ENCODE measurements around the gene EYS.
A peak's percentile ranks its signal among the peaks of the same experiment; 100 is the strongest.
"Not testable (repeated sequence)": the region's sequence is repeated elsewhere in the genome, so short reads cannot be mapped to it uniquely, and the experiment has no call there.

The EYS gene

DNA sequence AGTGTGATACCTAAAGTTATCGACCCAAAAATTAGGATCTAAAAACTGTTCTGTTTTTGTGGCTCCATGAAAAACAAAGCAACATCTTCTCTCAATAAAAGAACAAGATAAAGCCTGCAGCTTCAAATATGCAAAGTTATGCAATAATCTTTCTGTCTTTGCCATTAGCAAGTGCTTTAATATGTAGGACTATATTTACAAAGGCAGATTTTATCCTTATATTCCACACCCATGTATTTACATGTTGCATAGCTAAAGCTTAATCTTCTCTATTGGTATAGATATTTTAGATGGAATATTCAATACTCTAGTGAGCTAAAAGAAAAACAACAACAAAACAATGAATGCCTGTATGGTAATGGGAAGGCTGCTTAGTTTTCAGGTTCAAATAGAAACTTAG, 1443.2 kb downstream of the EYS start:
- no peak for DNase-seq

DNA sequence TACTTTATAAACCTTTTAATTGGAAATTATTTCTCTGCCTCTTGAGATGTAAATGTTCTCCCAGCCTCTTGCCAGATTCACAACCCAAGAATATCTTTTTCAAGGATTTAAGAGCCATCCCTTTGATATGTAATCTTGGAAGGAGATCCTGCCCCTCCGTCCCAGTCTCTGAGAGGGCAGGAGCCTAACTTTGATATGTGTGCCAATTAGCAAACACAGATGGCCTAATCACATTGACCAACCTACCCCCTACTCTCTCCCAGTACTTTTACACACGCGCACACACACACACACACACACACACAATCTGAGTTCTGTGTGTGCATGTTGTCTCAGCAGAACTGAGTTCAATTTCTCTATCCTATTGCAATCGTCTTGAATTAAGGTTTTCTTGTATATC, 1447.7 kb downstream of the EYS start:
- DNase-seq: no peak

DNA sequence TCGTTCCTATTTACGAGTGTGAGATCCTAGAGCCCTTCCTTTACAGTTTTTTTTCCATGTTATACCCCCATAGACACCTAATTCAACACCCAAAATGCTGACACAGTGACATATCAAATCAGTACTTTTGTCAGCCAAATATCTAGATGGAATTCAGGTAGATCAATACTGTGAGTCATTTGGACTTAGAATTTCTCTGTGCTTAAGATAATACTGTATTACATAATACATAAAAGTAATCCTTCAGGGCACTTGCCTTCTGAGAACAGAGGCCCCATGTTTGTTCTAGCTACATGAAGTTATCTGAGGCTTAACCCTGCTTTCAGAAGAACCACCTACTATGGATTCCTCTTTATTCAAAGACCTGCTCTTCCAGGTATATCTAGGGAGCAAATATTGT, 1448.3 kb downstream of the EYS start:
- DNase-seq: no peak

DNA sequence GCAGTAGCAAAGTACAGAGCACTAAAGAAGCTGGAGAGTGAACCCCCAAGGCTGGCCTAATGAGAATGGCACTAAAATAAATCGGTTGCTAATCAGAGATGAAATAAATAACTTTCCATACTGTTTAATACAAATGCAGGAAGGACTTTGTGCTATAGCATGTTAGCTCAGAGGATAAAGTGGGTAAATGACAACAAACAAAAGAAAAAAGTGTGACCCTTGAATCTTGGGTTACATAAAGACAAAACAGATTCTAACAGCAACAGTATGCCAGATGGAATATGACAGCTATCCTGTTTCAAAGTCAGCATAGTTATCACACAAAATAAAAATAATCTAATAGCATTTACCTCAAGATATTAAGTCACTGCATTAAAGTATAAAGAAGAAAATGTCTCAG, 1448.7 kb downstream of the EYS start:
- DNase-seq: no peak

DNA sequence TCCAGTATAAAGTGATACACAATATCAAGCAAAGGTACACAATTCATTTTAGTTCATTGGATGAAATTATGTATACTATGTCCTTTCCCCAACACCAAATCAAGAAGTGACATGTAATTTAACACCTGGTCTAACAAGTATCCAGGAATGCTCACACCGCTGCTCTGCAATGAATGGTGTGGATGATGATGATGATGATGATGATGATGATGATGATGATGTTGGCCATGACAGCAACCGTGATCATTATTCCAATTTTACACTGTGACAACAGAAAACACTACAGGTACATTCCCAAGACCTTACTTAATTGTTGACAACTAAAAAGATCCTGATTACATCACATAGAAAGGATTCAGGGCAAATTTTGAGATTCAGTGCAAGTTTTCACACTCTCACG, 1449.4 kb downstream of the EYS start:
- DNase-seq: no peak

DNA sequence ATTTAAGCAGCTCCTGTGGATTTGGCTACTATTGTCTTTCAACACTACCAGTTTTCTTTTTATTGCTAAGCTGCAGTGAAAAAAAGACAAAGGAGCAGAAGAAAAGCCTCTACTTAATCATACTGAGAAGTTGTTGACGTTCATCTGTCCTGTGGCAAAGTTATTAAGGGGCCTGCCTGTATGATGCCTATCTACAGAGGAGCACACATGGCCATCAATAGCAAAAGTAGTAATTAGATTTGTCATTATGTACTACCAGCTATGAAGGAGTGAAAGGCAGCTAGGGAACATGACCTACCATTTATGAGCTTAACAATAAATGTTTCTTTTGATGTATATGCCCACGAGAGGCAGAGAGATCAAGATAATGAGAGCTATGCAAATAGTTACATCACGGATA, 1450.5 kb downstream of the EYS start:
- DNase-seq: no peak

DNA sequence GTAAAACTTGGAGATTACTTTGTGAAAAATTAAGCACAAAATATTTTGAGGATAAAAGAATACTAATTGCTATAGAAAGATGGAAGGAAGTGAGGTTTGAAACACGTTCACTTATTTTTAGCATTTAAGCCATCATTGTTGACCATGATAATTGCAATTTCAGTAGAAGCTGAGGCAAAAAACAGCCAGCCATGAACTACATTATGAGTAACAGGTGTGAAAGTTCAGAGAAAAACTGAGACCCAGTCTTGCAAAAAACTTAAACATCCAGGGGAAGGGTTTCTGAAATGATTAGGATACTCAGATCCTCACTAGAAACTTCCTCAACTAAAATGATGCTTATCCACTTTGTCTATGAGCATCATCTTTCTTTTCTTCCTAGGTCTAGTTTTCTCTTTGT, 1452.0 kb downstream of the EYS start:
- no peak for DNase-seq

DNA sequence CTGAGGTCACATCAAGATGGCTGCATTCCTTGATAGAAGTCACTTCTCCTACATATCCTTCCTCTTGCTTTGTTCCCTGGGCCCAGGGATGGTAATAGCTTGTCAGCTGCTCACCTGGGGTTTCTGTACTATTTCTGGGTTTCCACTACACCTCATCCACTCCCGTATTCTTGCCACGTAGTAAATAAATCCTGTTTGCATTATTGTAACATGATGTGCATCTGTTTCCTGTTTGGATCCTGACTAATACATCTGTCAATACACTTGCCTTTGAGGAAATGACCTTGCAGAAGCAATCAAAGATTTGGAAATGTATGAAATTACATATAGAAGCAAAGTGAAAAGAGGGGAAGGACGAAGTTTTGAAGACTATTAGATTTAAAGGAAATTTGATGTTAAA, 1452.5 kb downstream of the EYS start:
- no peak for DNase-seq

DNA sequence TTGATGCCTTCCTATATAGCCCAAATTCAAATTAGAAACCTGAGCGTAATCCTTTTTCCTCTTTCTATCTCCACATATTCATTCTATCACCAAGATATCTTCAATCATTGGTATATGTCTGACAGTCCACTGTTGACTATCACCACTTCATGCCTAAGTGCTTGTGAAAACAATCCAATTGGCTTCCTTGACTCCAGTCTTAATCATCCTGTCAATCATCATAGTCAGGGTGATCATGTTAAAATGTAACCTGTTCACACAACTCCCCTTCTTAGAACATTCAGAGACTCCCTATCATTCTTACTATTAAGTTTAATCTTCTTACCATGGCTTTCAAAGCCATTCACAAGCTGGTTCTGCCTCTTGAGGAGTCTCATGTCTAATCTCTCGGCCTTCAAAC, 1454.8 kb downstream of the EYS start:
- DNase-seq: no peak

DNA sequence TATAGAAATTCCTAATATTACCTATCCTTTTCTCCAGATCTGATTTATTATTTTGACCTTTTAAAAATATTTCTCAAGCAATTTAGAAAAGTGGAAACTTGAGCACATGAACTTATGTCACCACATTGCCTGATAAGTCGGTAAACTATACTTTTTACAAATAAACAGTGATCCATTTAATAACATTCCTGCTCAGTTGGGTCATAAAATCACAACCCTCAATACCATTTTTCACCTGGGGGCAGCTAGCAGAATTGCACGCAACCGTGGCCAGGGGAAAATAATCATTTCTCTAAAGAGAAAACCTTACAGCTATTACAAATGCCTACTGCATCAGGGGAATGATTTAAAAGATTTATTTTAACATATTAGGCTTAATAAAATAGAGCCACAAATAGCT, 1456.9 kb downstream of the EYS start:
- DNase-seq: no peak

DNA sequence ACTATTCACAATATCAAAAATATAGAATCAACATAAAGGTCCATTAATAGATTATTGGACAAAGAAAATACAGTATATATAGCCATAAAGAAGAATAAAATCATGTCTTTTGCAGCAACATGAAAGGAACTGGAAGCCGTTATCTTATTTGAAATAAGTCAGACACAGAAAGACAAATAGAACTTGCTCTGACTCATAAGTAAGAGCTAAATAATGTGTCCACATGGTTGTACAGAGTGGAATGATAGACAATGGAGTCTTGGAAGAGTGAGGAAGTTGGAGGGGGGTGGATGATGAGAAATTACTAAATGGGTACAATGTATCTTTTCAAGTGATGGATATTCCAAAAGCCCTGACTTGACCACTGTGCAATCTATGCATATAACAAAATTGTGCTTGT, 1457.9 kb downstream of the EYS start:
- DNase-seq: no peak

DNA sequence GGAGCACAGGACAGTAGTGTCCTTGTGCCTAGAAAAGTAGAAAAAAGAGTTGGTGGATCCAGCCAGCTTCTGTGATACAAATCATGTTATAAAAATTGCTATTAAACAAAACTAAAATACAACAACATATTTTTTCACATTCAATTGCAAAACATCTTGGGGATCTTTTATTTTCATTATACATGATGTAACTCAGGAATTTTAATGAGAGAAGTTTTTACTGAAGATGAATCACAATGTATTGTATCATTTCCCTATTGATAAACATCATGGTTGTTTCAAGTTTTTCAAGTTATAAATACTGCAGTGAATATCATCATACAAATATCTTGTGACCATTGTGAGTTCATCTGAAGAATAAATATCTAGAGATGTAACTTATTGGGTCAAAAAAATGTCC, 1463.4 kb downstream of the EYS start:
- no peak for DNase-seq

DNA sequence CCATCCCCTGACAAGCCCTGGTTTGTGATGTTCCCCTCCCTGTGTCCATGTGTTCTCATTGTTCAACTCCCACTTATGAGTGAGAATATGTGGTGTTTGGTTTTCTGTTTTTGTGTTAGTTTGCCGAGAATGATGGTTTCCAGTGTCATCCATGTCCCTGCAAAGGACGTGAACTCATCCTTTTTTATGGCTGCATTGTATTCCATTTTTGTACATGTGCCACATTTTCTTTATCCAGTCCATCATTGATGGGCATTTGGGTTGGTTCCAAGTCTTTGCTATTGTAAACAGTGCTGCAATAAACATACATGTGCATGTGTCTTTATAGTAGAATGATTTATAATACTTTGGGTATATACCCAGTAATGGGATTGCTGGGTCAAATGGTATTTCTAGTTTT, 1468.1 kb downstream of the EYS start:
- DNase-seq: not testable (repeated sequence)

DNA sequence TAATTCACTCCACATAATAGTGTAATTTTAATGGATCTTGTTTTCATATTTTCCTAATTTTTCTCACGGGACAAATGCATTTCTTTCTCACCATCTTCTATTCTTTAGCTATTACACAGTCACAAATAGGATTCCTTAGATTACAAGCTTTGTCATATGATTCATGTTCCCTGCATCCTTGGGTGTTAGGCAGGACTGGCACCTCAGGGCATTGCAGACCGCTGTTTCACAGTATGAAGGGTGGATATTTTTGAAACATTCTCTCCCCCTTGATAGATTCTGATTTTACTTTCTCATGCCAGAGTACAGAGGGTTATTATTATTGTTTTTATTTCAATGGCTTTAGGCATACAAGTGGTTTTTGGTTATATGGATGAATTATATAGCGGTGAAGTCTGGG, 1469.0 kb downstream of the EYS start:
- no peak for DNase-seq

DNA sequence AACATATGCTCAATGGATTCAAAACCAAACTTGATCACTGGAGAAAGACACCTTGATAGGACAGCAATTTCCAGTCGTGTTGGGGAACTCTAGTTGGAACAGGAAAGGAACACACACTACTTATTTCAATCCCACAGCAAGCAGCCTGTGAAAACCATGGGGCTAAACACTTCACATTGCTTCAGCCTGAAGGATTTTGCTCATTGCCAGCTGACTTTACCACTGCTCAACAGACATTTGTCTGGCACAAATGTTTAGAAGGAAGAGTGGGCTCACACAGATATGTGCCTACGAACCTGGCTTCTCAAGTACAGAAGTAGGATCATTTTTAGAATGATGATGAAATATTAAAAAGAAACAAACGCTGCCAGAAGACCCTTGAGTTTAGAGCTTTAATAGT, 1473.3 kb downstream of the EYS start:
- DNase-seq: peak; percentile 10

DNA sequence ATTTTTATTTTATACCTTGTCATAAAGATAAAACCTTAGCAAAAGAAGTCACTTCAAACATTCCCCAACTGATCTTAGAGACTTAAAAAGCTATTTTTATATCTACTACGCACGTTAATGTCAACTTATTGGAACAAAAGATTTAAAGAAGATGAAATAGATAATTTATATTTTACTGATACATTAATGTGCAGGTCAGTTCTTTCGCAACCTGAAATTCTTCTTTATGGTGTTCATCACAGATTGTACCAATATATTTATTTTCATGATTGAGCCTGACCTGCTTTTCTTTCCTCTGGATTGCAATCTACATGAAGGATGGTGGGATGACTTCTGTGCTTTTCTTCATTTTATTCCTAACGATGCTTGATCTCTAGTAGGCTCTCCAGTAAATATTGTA, 1475.1 kb downstream of the EYS start:
- DNase-seq: no peak

DNA sequence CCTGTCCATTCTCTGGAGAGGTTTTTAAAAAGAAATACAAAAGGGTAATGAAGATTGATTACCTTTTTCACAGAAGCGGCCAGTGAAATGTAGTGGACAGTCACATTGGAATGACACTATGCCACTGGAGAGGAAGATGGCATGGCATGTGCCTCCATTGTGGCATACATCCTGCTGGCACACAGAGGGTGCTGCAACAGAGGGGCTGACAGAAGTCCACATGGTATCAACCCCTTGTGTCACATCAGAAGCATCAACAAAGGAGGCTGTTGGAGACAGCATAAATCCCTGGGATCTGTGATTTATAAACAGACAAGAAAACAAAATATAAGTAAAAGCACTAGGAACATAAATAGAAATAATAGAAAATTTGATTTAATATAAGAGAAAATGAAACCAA, 1476.5 kb downstream of the EYS start:
- DNase-seq: no peak

DNA sequence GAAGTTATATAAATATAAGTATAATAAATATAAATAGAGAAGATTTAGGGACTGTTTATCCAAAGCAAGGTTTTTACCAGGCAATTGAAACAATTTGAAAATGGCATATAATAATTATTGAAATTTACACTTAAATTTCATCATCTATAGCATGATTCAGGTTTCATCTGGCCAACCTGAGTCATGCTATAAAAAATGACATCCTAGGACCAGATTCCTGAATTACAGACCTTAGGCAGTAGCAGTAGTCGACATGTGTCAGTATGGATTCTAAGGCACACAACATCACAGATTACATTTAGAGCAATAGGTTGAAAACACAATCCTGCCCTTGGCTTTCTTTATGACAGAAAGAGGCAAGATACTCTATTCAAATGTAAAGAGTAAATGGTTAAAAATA, 1479.2 kb downstream of the EYS start:
- DNase-seq: no peak

DNA sequence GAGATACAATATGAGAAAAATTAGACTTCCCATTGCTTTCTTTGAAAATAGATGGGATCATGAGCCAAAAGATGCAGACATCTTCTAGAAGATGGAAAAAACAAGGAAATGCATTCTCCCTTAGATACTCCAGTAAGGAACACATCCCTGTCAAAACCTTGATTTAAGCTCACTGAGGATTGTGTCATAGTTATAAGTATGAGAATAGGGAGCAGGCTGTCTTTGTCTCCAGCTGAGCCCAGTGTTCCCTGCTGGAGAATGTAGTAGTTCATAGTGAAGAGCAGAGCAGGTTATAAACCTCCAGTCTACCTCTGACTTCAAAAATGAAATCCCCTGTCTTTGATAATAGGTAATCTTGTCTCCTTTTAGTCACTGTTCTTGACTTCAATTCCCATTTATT, 1481.5 kb downstream of the EYS start:
- DNase-seq: no peak

DNA sequence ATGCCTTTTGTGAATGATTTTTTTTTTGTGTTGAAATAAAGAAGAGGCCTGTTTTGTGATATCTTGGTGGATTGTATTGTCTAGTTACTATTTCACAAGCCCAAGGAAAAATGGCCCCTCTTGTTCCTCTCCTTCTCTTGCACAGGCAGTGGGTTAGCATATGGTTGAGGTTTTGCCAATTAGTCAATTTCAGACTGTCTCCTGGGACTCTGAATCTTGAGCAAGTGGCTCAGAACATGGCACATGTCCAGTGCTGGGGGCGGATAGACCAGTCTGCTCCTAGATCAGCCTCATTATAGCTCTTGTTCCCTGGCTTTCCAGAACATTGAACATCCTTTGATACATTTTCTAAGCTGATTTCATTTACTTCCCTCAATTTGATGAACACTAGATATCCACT, 1482.2 kb downstream of the EYS start:
- no peak for DNase-seq

DNA sequence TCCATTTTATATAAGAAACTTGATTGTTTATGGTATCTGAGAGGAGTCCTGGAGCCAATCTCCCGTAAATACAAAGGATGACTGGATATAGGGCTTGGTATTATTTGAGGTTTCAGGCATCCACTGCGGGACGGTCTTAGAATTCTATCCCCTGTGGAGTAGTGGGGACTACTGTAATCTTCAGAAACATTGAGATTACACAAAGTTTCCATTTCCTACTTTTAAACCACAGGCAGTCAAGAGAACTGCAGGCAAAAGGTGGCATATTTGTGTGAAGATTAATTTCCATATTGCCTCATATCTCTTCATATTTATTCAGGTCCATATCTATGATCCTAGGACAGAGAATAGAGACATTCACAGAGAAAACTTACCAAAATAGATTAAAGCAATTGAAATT, 1485.2 kb downstream of the EYS start:
- no peak for DNase-seq

DNA sequence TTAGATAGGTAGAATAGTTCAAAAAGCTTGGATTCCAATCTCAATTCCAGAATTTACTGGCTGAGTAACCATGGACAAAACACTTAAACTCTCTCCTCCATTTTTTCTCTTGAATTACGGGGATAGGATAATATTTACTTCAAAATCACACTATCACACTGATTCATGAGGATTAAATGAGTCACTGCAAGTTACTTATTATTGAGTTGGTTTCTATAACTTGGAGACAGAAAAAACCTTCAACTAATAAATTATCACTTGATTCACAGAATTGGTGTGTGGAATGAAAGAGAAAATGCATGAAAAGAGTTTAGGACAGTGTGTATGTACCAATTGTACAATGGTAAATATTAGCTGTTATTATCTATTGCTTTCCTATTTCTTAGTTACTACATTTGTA, 1486.2 kb downstream of the EYS start:
- no peak for DNase-seq

DNA sequence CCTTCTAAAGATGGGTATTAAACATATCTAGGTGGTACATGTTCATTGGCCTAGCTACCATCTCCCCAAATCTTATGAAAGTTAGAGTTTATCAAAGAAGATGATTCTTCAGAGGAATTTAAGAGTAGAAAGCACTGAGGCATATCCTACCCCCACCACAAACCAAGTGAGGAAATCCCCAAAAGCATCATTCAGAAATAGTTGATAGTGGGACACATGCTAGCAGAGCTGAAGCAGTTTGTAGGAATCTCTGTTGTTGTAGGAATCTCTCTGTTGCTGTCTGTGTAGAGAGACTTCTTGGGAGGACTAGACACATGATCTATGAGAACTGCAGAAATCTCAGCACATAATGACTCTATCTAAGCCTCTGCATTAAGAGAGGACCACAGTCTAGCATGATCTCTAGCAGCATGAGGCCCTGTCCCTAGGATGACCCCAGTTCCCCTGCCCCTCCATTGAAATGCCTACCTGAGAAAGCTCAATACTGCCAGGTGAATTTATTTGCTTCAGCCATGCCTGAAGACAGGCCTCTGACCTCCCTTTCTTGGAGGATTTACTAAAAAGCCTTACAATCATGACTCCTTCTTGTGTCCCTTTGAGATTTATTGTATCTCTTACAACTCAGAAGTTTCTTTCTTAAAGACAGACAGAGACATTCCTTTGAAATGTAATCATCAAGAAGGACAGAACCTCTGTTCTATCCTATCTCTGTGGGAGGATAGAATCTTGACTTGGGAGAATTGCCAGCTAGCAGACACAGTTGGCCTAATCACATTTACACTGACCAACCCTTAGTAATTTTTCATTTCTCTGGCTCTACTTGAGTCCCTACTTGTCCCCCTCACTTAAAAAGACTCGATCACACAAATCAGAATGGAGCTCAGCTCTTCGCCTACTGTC, 1489.1 kb downstream of the EYS start:
- DNase-seq: no peak

DNA sequence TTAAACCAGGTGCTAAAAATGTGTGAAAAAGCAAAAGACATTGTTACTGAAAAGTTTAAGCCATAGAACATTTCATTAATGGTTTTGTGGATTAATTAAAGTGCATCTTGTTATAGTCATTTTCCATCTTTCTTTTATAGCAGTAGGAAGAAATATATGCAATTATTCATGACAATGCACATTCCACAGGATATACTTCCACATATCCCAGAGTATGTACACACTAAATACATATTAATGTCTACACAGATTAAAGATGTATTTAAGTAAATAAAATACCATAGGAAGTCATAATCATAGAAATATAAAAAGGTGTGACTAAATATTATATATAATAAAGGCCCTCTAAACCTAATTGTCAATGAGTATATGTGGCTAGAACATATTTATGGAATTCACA, 1492.7 kb downstream of the EYS start:
- DNase-seq: no peak

DNA sequence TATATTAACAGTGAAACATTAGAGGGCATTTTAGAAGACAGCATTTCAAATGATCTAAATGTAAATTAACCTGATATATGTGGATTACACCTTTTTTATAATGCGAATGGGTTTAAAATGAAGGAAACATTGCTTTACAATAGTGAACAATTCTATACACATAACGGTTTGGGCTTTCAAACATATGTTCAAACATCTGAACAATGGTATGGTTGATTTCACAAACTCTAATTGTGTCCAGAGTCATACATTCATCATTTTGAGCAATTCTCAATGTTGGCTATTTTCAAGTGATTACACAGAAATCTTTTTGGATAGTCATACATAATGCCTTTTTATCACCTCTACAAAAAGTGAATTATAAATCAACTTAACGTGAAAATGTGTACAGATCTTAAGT, 1493.3 kb downstream of the EYS start:
- DNase-seq: no peak

Data from eye (tissue), 1 donor.